Kidney (tissue), 14 donors: Measurements from ENCODE around the gene TYRP1. TPM values are rescaled to one million over a fixed set of nuclear protein-coding genes. Genes with fewer than 3 reads are reported as not detected.

Source experiments
- DNase-seq, 5 donors: peaks; one replicate each; pipeline ENCODE4 v3.0.0-alpha.2; 2013 to 2020
- FAIRE-seq: peaks from 2 replicates; lab custom pipeline; 2012; peaks lifted over from hg19 to GRCh38; lab: Jason Lieb, UNC
- H3K27ac ChIP-seq, 2 donors: one replicate each; pipeline ENCODE4 v1.7.0; 2013; ENCODE audit warnings: low read depth in 2 of 2, low read length in 2 of 2, inconsistent platforms in 1 of 2
- H3K27me3 ChIP-seq: one replicate; pipeline ENCODE4 v1.7.1; 2013; ENCODE audit warnings: low read length, inconsistent platforms; ENCODE audit not compliant: control insufficient read depth, insufficient read depth
- H3K36me3 ChIP-seq, 3 donors: one replicate each; pipeline versions ENCODE4 v1.7.0 to v1.7.1; 2013; ENCODE audit warnings: low read length in 3 of 3, control low read depth in 1 of 3, inconsistent platforms in 1 of 3; ENCODE audit not compliant: insufficient read depth in 3 of 3, control insufficient read depth in 2 of 3
- H3K4me1 ChIP-seq, 3 donors: one replicate each; pipeline versions ENCODE4 v1.7.0 to v1.7.1; 2013; ENCODE audit warnings: low read length in 3 of 3, inconsistent platforms in 1 of 3, low read depth in 1 of 3; ENCODE audit not compliant: control insufficient read depth in 2 of 3, insufficient read depth in 2 of 3
- H3K4me3 ChIP-seq, 3 donors: one replicate each; pipeline versions ENCODE4 v1.7.0 to v1.8.1; 2013; ENCODE audit warnings: low read length in 3 of 3, control low read depth in 1 of 3, inconsistent platforms in 1 of 3
- H3K9ac ChIP-seq, 3 donors: one replicate each; pipeline versions ENCODE4 v1.7.0 to v1.7.1; 2013; ENCODE audit warnings: low read length in 3 of 3, control low read depth in 1 of 3, inconsistent platforms in 1 of 3
- H3K9me3 ChIP-seq, 3 donors: one replicate each; pipeline versions ENCODE4 v1.7.0 to v1.7.1; 2013; ENCODE audit warnings: low read length in 3 of 3, control low read depth in 1 of 3, inconsistent platforms in 1 of 3; ENCODE audit not compliant: control insufficient read depth in 2 of 3, insufficient read depth in 1 of 3
- CTCF ChIP-seq: IDR thresholded peaks from 3 replicates; pipeline ENCODE4 v1.5.1; 2012; ENCODE audit warnings: mild to moderate bottlenecking, moderate library complexity, borderline replicate concordance; ENCODE audit not compliant: insufficient read depth; ENCODE audit errors: extremely low read depth
- intact Hi-C: fragments of 100-400 bp; cut with DNase I; formaldehyde crosslinking; loops from one replicate; pipeline ENCODE4 v1.11.1; 2022
- polyA plus RNA-seq: library from polyadenylated mRNA; stranded (reverse); fragments of 350-450 nt; fragmentation: Illumina TruSeq; extraction: RNeasy Lipid Tissue Mini Kit (QIAGEN cat#74804); gene quantifications from one replicate; pipeline ENCODE4 v1.2.3, GENCODE V29; 2014; ENCODE audit warnings: low read depth, low replicate concordance; ENCODE audit not compliant: insufficient read depth
- total RNA-seq: library from RNA; stranded (reverse); fragmentation: NEBNext Ultra II Directional; extraction: Animal tissue kit (Norgen Biotek cat#: 25700); gene quantifications from one replicate; pipeline ENCODE4 v1.2.1, GENCODE V29; 2021
- donor health status: control.
- donor health status: control.
- donor health status: control.
- donor health status: control.
- donor health status: control.
- donor health status: DM: yes; HTN: yes; CAD: no.
- donor health status: Normal renal cell carcinoma (clear cell type).

The TYRP1 gene
- total and polyA plus RNA-seq, 2 donors from 2014 or later = 0.41 to 10.0 TPM

DNA sequence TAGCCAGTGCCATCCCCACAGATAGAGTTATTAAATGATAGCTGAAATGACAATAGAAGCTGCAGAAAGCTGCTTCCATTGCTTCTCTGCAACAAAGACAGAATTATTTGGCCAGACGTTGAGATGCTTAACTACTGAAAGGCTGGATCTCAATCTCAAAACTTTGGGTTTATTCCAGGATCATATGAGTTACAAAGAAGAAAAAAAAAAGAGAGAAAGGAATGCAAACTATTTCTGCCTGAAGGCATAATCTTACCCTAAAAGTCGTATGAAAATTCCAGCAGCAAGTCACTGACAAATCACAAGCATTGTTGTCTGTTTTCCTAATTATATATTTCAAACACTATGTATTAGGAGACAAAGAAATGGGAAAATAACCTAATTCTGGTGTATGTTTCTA lies 12.8 kb upstream of the TYRP1 start:
- peaks cover 0 to 3% (median 0%) of the 10 kb centered on the region in 3 donors for H3K4me1 ChIP-seq
- no peaks in the 10 kb centered on the region for H3K9me3 ChIP-seq
- TF ChIP-seq CTCF = no peak
- H3K27ac ChIP-seq = no peak overlapping the region
- intact Hi-C loops = no loop called here
- H3K9ac ChIP-seq = no peak overlapping the region
- FAIRE-seq (no peak), DNase-seq (peak in 2 of 5 donors; percentile 24 to 31)
- H3K4me3 ChIP-seq = no peak overlapping the region
- H3K36me3 ChIP-seq = no peaks in the 10 kb centered on the region
- no peaks in the 10 kb centered on the region for H3K27me3 ChIP-seq

- Histone ChIP-seq H3K4me1 (peaks cover 0 to 3% (median 0%) of the 10 kb centered on the region in 3 donors), H3K9ac (no peak overlapping the region), H3K27me3 (no peaks in the 10 kb centered on the region), H3K9me3 (no peaks in the 10 kb centered on the region), H3K4me3 (no peak overlapping the region), H3K36me3 (no peaks in the 10 kb centered on the region), H3K27ac (no peak overlapping the region)
- no peak for DNase-seq
- no peak for FAIRE-seq
- no peak for TF ChIP-seq CTCF
- intact Hi-C loops = no loop called here
These were observed 12.4 kb upstream of the TYRP1 start for GRCh38 chr9:12680757-12681156.

DNA sequence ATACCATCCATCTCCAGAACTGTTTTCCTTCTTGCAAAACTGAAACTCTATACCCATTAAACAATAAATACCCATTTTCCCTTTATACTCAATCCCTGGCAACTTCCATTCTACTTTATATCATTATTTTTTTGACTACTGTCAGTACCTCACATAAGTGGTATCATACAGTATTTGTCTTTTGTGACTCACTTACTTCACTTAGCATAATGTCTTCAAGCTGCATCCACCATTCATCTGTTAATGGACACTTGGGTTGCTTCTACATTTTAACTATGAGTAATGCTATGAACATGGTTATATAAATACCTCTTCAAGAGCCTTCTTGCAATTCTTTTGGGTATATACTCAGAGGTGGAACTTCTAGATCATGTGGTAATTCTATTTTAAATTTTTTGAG lies 11.6 kb upstream of the TYRP1 start:
- intact Hi-C loops = no loop called here
- no peak for FAIRE-seq
- DNase-seq = no peak

More for the DNA sequence above, 11.6 kb upstream of the TYRP1 start:
- H3K9me3 ChIP-seq = no peaks in the 10 kb centered on the region
- TF ChIP-seq CTCF = no peak
- H3K4me3 ChIP-seq = no peak overlapping the region
- no peaks in the 10 kb centered on the region for H3K27me3 ChIP-seq
- H3K27ac ChIP-seq = no peak overlapping the region
- H3K4me1 ChIP-seq = peaks cover 0 to 3% (median 0%) of the 10 kb centered on the region in 3 donors
- H3K36me3 ChIP-seq = no peaks in the 10 kb centered on the region
- no peak overlapping the region for H3K9ac ChIP-seq
